Fibroblast of skin of abdomen (primary cell): ENCODE measurements around the gene ARSH. TPM values are rescaled to one million over a fixed set of nuclear protein-coding genes. Genes with fewer than 3 reads are reported as not detected.
"Not testable (repeated sequence)": the region's sequence is repeated elsewhere in the genome, so short reads cannot be mapped to it uniquely, and the experiment has no call there.

Source experiments
- DNase-seq: peaks from one replicate; pipeline ENCODE4 v3.0.0-alpha.2; 2013
- polyA plus RNA-seq, 2 experiments: library from polyadenylated mRNA; unstranded; fragments of 120-200 nt; gene quantifications; one replicate each; pipeline ENCODE4 v1.2.1, GENCODE V29; 2013; ENCODE audit not compliant: insufficient read length in 2 of 2

The ARSH gene, protein sequence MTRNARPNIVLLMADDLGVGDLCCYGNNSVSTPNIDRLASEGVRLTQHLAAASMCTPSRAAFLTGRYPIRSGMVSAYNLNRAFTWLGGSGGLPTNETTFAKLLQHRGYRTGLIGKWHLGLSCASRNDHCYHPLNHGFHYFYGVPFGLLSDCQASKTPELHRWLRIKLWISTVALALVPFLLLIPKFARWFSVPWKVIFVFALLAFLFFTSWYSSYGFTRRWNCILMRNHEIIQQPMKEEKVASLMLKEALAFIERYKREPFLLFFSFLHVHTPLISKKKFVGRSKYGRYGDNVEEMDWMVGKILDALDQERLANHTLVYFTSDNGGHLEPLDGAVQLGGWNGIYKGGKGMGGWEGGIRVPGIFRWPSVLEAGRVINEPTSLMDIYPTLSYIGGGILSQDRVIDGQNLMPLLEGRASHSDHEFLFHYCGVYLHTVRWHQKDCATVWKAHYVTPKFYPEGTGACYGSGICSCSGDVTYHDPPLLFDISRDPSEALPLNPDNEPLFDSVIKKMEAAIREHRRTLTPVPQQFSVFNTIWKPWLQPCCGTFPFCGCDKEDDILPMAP
- polyA plus RNA-seq (2013, experiment 1 of 2; ENCODE audit: insufficient read length) = not detected
- not detected for polyA plus RNA-seq (2013, experiment 2 of 2; ENCODE audit: insufficient read length)

DNA sequence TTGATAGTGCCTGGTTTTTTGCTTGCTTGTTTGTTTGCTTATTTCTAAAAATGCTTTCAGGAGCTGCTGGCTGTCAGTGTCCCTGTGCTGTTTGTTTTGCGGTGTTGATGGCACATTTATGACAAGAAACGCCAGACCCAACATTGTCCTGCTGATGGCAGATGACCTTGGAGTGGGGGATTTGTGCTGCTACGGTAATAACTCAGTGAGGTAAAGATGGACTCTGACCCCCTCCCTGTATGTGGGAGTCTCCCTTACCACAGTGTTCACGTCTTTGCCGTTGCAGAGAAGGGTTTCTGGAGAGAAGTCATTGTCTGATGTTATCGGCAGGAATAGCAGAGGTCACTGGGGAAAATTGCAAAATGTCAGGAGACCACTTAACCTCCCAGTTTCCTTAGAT lies at the start of gene ARSH:
TSS of gene ARSH (plus strand) at position 52 of the 400 bp plus-strand sequence. CDS start at position 119, 67 bp downstream.
- DNase-seq = no peak

DNA sequence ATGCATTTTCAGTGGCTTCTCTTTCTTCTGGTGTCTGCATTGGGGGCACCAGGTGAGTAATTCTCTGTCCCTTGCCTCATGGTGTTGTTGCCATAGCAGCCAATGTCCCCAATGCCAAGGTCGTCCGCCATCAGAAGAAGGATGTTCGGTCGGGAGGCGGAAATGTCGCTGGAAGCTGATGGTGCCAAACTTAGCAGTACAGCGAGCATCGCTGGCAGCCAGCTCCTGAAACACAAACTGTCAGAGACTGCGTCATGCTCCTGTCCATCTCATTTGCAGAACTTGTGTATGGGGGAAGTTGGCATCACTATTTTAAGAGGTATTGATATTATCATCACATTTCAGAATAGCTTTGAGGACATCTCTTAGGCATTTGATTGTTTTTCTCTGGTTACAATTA lies 48.1 kb upstream of the ARSH start:
- DNase-seq = no peak

DNA sequence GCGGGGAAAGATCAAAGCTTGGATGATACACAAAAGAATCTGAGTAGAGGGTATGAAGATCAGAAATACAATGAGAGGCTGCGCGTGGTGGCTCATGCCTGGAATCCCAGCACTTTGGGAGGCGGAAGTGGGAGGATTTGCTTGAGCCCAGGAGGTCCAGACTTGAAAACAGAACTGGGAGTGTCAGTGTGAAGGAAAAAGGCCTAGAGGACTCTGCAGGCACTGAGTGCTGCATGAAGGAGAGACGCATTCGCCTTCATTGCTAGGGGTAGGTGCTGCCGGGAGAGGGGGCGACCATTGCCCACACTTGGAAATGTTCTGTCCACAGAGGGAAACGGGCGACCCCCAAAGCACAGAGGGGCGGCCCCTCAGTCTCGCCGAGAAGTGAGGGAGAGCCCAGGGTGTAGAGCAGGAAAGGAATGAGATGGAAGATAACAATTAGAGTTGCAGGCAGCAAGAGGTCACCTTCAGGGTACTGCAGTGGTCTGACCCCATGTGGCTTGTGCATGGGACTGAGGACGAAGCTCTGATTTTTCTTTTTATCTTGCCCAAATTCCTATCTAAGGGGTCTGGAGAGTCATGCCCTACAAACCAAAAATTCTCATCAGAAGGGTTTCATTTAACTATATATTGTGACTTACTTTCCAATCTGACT lies 45.4 kb upstream of the ARSH start:
- no peak for DNase-seq

DNA sequence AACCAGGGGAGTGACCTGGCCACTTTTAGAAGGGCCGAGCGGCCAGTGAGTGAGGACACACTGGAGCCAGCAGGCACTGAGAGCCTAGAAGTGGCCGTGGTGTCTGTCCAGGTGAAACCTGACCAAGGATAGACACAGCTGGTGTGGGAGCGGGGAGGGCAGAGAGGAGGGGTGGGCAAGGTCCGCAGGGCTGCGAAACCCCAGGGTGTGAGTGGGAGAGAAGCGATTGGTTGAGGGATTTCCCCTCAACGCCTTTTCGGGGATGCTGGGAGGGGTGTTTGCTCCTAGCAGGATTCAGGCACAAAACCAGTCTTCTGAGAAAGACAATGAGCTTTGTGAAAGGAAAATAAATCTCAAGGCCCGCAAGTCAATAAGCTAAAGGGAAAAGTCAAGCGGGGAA lies 44.0 kb upstream of the ARSH start:
- no peak for DNase-seq

DNA sequence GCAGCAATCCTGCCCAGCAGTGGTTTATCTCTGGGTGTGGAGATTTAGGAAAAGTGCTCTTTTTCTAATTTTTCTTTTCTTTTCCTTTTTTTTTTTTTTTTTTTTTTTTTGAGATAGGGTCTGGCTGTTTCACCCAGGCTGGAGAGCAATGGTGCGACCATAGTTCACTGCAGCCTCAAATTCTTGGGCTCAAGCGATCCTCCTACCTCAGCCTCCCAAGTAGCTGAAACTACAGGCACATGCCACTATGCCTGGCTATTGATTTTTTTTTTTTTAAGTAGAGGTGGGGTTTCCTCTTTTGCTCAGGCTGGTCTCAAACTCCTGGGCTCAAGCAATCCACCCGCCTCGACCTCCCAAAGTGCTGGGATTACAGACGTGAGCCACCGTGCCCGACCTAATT lies 42.9 kb upstream of the ARSH start:
- DNase-seq = not testable (repeated sequence)

DNA sequence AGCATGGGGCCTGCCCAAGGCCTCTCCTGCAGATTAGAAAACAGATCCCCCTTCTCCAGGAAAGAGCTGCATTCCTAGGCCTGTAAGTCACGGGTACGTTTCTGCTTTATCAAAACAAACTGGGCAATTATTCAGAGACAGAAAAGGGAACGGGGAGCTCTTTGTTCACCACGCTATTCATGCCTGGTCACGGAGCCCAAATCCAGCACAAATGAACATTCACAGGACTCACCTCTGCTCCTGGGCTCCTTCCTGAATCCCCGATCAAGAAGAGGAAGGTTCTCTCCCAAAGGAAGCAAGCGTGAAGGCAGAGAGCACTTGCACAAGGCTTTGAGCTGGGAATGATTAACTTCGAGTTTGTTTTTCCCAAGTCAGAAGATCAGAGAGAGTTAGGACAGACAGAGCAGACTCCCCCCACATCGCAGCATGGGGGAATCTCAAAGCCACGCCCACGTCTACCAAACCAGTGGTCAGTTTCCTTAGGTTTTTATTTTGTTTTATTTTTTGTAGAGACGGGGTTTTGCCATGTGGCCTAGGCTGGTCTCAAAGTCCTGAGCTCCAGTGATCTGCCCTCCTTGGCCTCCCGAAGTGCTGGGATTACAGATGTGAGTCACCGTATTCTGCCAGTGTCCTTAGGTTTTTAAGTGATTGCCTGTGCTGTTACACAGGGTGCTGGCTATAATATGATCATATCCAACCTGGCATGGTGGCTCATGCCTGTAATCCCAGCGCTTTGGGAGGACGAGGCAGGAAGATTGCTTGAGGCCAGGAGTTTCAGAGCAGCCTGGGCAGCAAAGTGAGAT lies 42.2 kb upstream of the ARSH start:
- DNase-seq = peak; percentile 41

DNA sequence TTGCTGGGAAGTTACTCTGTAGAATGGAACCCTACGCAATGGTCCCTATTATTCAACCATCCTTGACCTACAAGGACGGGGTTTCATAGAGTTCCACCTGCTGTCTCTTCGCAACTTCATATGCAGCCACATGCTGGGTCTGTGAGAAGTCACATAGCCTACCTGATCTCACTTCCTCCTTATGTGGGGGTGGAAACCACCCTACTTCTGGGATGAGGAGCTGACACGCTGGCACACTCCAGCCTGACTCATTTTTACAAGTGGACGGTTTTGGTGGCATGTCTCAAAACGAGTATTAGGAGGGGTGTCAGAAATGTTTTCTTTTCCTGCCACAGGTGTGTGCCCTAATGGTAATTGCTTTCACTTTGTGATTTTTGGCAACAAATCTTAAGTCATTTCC lies 40.4 kb upstream of the ARSH start:
- no peak for DNase-seq

DNA sequence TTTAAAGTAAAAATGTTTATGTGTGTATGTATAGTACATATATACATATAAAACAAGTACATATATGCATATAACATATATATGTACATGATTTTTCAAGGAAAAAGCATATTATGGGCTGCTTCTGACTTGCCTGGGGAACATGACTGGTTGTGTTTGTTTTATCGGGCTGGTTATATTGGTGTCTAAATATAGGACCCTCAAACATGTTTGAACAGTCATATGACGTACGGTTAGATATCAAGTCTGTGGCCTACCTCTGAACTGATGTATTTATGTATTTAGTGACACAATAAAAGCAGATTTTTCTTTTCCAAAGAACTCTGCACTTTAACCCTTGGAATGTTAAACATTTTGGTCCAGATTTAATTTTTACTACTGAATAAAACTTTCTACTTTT lies 39.3 kb upstream of the ARSH start:
- no peak for DNase-seq

DNA sequence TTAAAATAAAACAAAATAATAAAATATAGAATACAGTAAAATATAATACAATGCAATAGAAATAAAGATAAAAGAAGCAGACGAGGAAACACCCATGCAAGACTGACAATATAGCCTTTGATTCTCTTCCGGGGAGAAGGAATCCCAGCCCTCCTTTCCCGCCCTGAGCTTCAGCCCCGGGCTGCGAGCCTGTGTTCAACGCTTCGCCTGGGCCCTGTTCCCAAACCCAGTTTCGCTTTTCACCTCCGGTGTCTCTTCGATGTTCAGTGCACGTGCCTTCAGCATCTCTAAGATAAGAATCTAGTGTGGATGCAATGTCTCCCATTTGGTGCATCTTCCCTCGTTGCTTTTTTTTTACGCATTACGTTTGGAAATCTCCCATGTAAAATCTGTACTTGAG lies 38.8 kb upstream of the ARSH start:
- no peak for DNase-seq

DNA sequence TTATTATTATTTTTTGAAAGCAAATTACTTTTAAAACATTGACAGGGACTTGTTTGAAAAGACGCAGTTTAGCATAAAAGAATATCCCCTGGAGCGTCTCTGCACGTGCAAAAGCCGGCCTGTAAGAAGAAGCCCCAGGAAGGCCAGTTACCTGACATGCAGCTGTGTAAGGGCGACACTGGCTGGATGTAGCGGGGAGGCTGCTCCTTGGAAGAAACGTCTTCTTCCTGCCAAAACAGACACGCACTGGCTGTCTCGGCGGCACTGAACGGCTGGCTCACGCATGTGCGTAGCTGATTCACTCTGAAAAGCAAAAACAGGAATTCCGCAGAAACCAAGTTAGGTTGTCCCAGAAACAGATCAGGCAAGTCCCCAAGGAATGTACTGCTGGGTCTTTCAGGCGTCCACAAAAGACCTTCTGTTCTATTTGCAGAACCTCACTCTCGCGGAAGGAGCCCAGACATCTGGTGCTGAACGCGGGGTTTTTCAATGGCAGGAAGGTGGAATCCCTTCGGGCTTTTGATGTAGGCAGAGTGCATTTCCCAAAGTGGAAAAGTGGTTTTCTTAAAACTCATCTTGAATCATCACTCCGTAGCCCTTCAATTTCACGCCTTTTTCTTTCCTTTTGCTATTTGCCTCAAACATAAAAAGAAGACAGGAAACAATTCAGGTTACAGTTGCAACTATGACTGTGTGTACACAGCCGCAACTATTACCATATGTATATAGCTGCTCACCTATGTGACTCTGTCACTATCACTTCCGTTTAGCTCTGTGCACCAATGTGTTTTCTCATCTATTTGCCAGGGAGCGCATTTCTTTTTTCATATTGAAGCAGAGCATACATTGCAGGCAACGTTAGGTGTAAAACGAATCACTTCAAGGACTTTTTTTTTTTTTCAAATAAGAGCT lies 38.1 kb upstream of the ARSH start:
- DNase-seq = peak; percentile 57

DNA sequence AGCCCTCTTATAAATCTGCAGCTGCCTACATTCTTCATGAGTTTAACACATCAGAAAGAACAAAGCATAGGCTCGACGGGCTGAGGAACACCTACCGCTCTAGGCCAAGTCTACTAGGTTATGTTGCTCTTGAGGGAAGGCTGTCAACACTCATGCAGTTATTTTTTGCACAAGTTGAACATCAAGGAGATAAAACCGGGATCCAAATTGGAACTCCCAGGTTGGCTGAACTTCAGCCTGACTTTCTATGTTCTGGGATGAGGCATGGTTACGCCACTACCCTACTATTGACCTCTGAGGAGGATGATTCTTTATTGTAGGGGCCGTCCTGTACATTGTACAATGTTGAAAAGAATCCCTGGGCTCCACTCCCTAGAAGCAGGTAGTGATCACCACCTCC lies 37.3 kb upstream of the ARSH start:
- no peak for DNase-seq

DNA sequence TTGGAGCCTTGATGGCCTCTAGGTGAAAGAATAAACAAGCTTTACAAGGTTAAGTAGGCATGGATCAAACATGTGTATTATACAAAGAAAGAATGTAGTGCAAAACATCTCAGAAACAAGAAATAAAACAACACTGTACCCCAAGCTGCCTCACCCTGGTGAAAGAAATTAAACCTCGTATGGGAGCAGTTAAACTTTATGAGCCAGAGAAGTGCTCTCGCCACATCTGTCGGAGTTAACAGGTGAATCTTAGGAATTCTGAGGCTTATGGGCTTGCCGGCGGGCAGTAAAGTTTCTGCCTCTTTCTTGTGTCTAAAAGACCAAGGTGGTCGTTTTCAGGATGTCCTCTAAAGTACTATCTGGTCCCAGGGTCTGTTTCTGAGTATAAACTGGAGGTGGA lies 34.0 kb upstream of the ARSH start:
- DNase-seq = no peak

DNA sequence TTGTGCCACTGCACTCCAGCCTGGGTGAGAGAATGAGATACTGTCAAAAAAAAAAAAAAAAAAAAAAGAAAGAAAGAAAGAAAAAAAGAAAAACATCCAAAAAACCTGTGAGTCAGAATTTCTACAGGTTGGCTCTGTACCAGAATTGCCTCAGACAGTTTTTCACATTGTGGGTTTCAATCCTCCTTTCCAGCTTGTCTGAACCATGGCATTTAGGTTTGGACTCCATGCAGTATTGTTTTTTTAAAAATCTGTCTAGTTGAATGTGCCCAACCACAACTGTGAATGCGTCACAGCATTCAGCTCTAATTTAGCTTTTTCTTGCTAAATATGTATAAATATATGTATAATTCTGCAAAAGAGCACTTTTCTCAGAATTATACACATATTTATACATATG lies 31.4 kb upstream of the ARSH start:
- peak; percentile 3 for DNase-seq

DNA sequence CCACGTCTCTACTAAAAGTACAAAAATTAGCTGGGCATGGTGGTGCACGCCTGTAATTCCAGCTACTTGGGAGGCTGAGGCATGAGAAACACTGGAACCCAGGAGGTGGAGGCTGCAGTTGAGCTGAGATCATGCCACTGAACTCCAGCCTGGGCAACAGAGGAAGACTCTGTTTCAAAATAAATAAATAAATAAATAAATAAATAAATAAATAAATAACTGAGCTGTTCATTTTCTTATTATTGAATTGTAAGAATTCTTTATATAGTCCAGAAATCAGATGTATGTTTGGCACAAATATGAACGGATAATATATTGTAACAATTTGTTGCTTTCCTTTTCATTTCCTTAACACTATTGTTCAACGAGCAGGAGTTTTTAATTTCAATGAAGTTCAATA lies 27.7 kb upstream of the ARSH start:
- DNase-seq = not testable (repeated sequence)

DNA sequence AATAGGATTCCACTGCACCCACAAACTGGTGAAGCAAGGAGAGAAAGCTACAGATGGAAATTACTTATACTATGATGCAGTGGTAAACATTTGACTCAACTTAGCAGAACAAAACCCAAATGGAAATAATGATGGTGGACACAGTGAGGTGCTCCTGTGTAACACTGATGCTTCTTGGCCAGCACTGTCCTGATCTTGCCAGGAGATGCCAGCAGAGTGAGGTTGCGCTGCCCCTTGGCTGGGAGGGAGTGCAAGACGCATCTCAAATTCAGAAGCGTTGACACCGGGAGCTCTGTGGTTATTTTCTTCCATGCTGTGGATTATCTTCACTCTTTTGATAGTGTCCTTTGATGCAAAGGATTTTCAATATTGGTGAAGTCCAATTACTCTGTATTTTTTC lies 22.0 kb upstream of the ARSH start:
- no peak for DNase-seq

DNA sequence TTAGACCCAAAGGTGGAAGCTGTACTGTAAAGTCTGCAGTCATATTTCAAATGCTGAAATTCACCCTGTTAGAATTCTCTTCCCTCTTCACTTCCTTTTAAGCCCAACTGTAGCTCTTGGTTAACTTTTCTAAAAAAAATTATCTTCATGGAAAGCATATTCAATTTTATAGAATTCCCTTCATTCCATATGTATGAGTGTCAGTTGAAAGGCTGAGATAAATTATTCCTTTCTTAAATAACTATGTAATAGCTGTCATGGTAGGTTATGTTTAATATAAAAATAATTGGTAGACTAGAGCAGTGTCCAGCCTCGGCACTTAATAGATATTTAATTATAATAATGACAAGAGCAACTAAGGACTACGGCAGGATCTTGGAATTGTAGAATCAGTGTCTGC lies 16.8 kb upstream of the ARSH start:
- peak; percentile 3 for DNase-seq

DNA sequence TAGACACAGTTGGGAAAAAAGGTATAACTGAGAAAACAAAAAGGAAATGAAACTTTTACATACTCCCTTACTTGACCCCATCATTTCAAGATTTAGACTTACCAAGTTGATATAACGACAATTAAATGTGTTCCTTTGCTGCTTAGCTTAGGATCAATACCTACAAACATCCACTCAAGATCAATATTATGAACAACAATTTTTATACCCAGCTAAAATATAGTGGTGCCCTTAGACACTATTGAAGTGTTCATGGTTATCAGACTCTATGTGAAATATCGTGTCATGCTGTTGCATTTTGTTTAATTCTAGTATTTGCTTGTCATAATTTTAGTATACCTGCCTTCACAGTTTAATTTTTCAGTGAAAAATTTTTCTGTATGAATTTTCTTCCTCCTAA lies 4.2 kb downstream of the ARSH start:
- DNase-seq = no peak

DNA sequence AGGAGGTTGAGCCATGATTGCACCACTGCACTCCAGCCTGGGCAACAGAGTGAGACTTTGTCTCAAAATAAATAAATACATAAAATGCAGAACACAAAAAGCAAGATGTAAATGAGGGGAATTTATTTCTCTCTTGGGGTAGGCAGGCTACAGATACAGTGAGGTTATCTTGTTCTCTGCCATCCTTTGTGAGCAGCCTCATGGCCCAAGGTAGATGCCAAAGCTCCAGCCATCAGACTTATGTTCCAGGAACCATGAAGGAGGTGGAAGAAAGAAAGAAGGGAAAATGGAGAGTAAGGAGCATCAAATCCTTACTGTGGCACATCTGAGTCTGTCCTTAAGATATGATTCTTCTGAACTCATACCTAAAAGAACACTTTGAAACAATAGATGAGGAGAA lies 11.1 kb downstream of the ARSH start:
- DNase-seq = no peak

DNA sequence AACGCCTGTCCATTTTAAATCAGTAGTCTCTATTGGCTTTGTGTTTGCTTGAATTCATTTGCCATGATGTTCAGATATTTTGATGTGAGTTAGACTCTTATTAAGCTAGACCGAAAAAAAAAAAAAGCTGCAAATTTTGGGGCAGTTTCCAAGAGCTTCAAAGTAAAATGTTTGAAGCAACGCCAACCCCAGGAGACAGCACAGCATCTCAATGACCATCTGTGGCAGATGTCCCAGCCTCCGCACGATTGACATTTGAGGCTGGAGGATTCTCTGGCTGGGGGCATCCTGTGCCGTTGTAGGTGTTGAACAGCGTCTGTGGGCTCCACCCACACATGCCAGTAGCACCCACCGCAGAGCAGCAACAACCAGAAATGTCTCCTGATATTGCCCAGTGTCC lies 17.8 kb downstream of the ARSH start:
- no peak for DNase-seq

DNA sequence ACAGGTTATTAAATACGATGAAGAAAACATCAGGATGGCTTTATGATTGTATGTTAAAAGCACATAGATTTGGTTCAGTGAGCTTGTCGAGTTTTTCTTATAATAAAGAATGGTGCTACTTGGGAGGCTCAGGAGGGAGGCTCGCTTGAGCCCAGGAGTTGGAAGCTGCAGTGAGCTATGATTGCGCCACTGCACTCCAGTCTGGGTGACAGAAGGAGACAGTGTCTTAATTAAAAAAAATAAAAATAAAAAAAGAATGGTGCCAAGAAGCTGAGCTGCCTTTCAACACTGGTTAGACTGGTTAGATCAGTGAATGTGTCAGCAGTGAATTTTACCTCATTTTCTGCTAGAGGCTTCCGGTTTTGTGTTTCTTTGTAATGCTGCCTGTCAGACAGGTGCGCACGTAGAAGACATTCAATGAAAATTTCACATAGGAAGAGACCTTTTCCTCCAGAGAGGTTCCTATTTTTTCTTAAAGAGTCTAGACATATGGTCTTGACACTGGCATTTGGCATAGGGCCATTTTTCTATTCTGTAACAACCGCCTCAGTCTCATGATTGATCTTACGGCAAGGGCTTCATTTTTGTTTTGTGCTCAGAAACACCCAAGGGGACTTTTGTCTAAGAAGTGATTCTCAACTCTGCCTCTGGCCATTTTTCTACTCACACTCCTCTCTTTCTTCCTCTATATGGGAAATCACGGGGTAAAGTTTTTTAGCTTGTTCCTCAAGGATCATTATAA lies 19.9 kb downstream of the ARSH start:
- DNase-seq = no peak

DNA sequence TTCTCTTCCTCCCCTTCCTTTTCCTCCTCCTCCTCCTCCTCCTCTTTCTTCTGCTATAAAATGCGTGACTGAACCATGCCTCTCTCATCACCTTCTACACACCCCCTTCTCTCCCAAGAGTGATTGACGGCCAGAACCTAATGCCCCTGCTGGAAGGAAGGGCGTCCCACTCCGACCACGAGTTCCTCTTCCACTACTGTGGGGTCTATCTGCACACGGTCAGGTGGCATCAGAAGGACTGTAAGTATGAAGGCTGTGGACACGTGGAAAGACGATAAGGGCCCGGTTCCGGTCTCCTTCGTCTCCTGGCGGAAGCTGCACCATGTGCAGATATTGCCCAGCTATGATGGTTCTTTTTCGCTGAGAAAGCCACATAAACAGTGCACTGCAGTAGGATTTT lies 22.8 kb downstream of the ARSH start:
- DNase-seq = no peak
